ENCODE results near the gene CDH4. TPM values are rescaled to one million over a fixed set of nuclear protein-coding genes. Genes with fewer than 3 reads are reported as not detected.

CDH4 gene
- total and polyA plus RNA-seq, 2 donors (not counting 3 experiments of a cell fraction or from before 2014, with no cell fraction given): 0.17 to 0.51 TPM

DNA sequence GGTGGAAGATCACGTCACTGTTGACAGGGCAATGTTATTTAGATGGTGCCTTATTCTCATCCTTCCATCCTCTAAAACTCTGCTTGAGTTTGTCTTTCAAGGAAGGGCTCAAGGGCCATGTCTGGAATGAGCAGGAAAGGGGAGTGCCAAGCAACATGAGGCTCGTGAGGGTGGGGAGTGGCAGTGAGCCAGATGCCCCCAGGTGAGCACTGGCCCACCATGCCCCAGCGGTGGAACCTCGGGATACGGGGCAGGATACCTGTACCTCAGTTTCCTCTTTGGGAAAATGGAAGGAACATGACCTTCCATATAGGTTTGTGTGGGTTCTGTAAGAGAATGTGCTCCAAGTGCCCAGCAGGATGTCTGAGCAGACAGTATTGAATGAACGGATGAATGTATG is 476.3 kb downstream of the CDH4 start:
- CTCF ChIA-PET: no interaction called here
- H3K4me3 ChIP-seq (replicated peaks in 1 of 3; ENCODE audit: insufficient read depth in 1 of 3, low read depth in 1 of 3, low read length in 3 of 3): no peak overlapping the region
- H3K27ac ChIP-seq (ENCODE audit: insufficient read depth, low read depth, low read length): no peak overlapping the region
- no peak overlapping the region for H2AFZ ChIP-seq (ENCODE audit: low read depth, low read length)
- H3K9me3 ChIP-seq (replicated peaks; ENCODE audit: control insufficient read depth, insufficient read depth, low read length): peaks cover 3% of the 10 kb centered on the region
- H3K4me2 ChIP-seq (ENCODE audit: insufficient read depth, low read length): no peak overlapping the region
- DNase-seq (ENCODE audit: low read depth, low spot score) (no peak), FAIRE-seq (no peak)
- POLR2A ChIA-PET: no interaction called here
- no peaks in the 10 kb centered on the region for H3K27me3 ChIP-seq (ENCODE audit: control insufficient read depth in 2 of 2, insufficient read depth in 2 of 2, low read length in 2 of 2)
- H3K79me2 ChIP-seq (ENCODE audit: control insufficient read depth, insufficient read depth, low read length): no peaks in the 10 kb centered on the region
- no peak overlapping the region for H3K9ac ChIP-seq (replicated peaks; ENCODE audit: extremely low read depth, insufficient read depth, low read length)
- dilution Hi-C loops (cut with MboI; ENCODE audit: extremely low pct_ligation_motif_present, low sequenced_read_pairs) (no loop called here), intact Hi-C loops (cut with micrococcal nuclease) (no loop called here)
- H3K4me1 ChIP-seq (ENCODE audit: control insufficient read depth, extremely low read depth, insufficient read depth, low read length): no peaks in the 10 kb centered on the region
- H3K36me3 ChIP-seq (ENCODE audit: control insufficient read depth in 2 of 2, extremely low read depth in 1 of 2, insufficient read depth in 2 of 2, low read length in 2 of 2): no peaks in the 10 kb centered on the region
- BruUV-seq (replicated peaks): no TSS peak
- TF ChIP-seq, protein P1, sequence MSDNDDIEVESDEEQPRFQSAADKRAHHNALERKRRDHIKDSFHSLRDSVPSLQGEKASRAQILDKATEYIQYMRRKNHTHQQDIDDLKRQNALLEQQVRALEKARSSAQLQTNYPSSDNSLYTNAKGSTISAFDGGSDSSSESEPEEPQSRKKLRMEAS (IDR thresholded peaks at IDR 0.05; ENCODE audit: insufficient read depth, insufficient read length): no peak
- TF ChIP-seq, protein P2, sequence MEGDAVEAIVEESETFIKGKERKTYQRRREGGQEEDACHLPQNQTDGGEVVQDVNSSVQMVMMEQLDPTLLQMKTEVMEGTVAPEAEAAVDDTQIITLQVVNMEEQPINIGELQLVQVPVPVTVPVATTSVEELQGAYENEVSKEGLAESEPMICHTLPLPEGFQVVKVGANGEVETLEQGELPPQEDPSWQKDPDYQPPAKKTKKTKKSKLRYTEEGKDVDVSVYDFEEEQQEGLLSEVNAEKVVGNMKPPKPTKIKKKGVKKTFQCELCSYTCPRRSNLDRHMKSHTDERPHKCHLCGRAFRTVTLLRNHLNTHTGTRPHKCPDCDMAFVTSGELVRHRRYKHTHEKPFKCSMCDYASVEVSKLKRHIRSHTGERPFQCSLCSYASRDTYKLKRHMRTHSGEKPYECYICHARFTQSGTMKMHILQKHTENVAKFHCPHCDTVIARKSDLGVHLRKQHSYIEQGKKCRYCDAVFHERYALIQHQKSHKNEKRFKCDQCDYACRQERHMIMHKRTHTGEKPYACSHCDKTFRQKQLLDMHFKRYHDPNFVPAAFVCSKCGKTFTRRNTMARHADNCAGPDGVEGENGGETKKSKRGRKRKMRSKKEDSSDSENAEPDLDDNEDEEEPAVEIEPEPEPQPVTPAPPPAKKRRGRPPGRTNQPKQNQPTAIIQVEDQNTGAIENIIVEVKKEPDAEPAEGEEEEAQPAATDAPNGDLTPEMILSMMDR (IDR thresholded peaks at IDR 0.05; ENCODE audit: extremely low read depth in 1 of 2, insufficient read depth in 1 of 2, low read depth in 1 of 2, low read length in 2 of 2): no peak
- TF ChIP-seq FOS (IDR thresholded peaks at IDR 0.05; ENCODE audit: borderline replicate concordance, insufficient read depth, low read length): no peak
- no peak for TF ChIP-seq POLR2A (IDR thresholded peaks at IDR 0.05; ENCODE audit: low read depth, low read length)
- no peak for TF ChIP-seq EZH2 (IDR thresholded peaks at IDR 0.05; ENCODE audit: borderline replicate concordance, low read depth, low read length, severe bottlenecking)
- TF ChIP-seq JUN (IDR thresholded peaks at IDR 0.05; ENCODE audit: borderline replicate concordance, insufficient read depth, insufficient read length, low read depth): no peak
- no peak for TF ChIP-seq GATA2 (IDR thresholded peaks at IDR 0.05; ENCODE audit: insufficient read depth, insufficient read length, low read depth, low read length)
- TF ChIP-seq POLR2AphosphoS5 (IDR thresholded peaks at IDR 0.05; ENCODE audit: insufficient read depth, low read depth, low read length): no peak
- TF ChIP-seq MYC (IDR thresholded peaks at IDR 0.05; ENCODE audit: low read depth, low read length): no peak
- no peaks in the 10 kb centered on the region for H4K20me1 ChIP-seq (replicated peaks; ENCODE audit: control insufficient read depth, extremely low read depth, insufficient read depth, low read length)
- H3K9me1 ChIP-seq (replicated peaks; ENCODE audit: control insufficient read depth, extremely low read depth, insufficient read depth, low read length): no peaks in the 10 kb centered on the region

Data from endothelial cell of umbilical vein (primary cell).